PC-3 (cell line): ENCODE results near the gene RPL35. TPM values are rescaled to one million over a fixed set of nuclear protein-coding genes. Genes with fewer than 3 reads are reported as not detected.

Source experiments
- ATAC-seq: fragments of 200-7000 bp; cut with Tn5 transposase; 2 replicates; pipeline ENCODE4 v1.9.1; 2020; ENCODE audit warnings: mild to moderate bottlenecking, moderate library complexity
- BruUV-seq: library from RNA; stranded (reverse); fragments of 400-500 nt; replicated peaks from 2 replicates; lab custom pipeline; 2021; lab: Mats Ljungman, UMichigan
- CTCF ChIA-PET: fragments of 300-600 bp; sonication (Branson Sonifier 250); formaldehyde crosslinking; loops from one replicate; lab custom pipeline; 2022; ENCODE audit warnings: antibody characterized with exemption; lab: Charles Lee
- POLR2A ChIA-PET: fragments of 300-600 bp; sonication (Branson Sonifier 250); formaldehyde crosslinking; loops from one replicate; lab custom pipeline; 2022; ENCODE audit warnings: antibody characterized with exemption; ENCODE audit not compliant: unreplicated experiment; lab: Charles Lee
- DNase-seq: peaks from one replicate; pipeline ENCODE4 v3.0.0-alpha.2; 2015
- H2AFZ ChIP-seq: fragments of 300-600 bp; sonication (generic); 2 replicates; pipeline ENCODE4 v1.6.0; 2016; ENCODE audit warnings: antibody characterized with exemption, low read length
- H3F3A ChIP-seq: fragments of 300-600 bp; sonication (generic); one replicate; pipeline ENCODE4 v1.6.0; 2017; ENCODE audit warnings: antibody characterized with exemption, low read length, control low read depth, mild to moderate bottlenecking; ENCODE audit not compliant: unreplicated experiment
- H3K27ac ChIP-seq: fragments of 300-600 bp; sonication (generic); 2 replicates; pipeline ENCODE4 v1.5.1; 2016; ENCODE audit warnings: mild to moderate bottlenecking, low read length
- H3K27me3 ChIP-seq: fragments of 300-600 bp; sonication (generic); 2 replicates; pipeline ENCODE4 v1.6.1; 2016; ENCODE audit warnings: low read length, mixed read lengths
- H3K36me3 ChIP-seq: fragments of 300-600 bp; sonication (generic); 2 replicates; pipeline ENCODE4 v1.6.1; 2016; ENCODE audit warnings: low read depth, mixed run types, low read length, mixed read lengths
- H3K4me1 ChIP-seq: fragments of 300-600 bp; sonication (generic); 2 replicates; pipeline ENCODE4 v1.5.1; 2016; ENCODE audit warnings: low read length; ENCODE audit not compliant: insufficient read depth
- H3K4me2 ChIP-seq: fragments of 300-600 bp; sonication (generic); 2 replicates; pipeline ENCODE4 v1.6.0; 2016; ENCODE audit warnings: low read length
- H3K4me3 ChIP-seq: fragments of 300-600 bp; sonication (generic); 2 replicates; pipeline ENCODE4 v1.5.1; 2016; ENCODE audit warnings: mild to moderate bottlenecking, low read length, mixed read lengths
- H3K79me2 ChIP-seq: fragments of 300-600 bp; sonication (generic); 2 replicates; pipeline ENCODE4 v1.6.1; 2017; ENCODE audit warnings: low read length, mixed read lengths
- H3K9ac ChIP-seq: fragments of 300-600 bp; sonication (generic); 2 replicates; pipeline ENCODE4 v1.6.0; 2016; ENCODE audit warnings: mild to moderate bottlenecking, low read length
- H3K9me2 ChIP-seq: fragments of 300-600 bp; sonication (generic); replicated peaks from 2 replicates; pipeline ENCODE4 v1.6.1; 2016; ENCODE audit warnings: mixed run types, low read length, mixed read lengths
- H3K9me3 ChIP-seq: fragments of 300-600 bp; sonication (generic); 2 replicates; pipeline ENCODE4 v1.6.1; 2016; ENCODE audit warnings: low read length, mixed read lengths
- H4K20me1 ChIP-seq: fragments of 300-600 bp; sonication (generic); 2 replicates; pipeline ENCODE4 v1.6.1; 2016; ENCODE audit warnings: low read length, mixed read lengths
- EZH2 ChIP-seq: fragments of 300-600 bp; sonication (generic); IDR thresholded peaks from one replicate; pipeline ENCODE4 v1.6.1; 2017; ENCODE audit warnings: antibody characterized with exemption, mild to moderate bottlenecking, low read length; ENCODE audit not compliant: unreplicated experiment
- EZH2phosphoT487 ChIP-seq: fragments of 300-600 bp; sonication (generic); IDR thresholded peaks from 2 replicates; pipeline ENCODE4 v1.6.1; 2018; ENCODE audit warnings: mild to moderate bottlenecking, antibody characterized with exemption, low read length, borderline replicate concordance
- intact Hi-C: fragments of 100-400 bp; cut with micrococcal nuclease; formaldehyde crosslinking; loops from 2 replicates; pipeline ENCODE4 v1.9.0; 2023
- total RNA-seq: library from RNA; depleted of rRNA; stranded (reverse); fragments of >200 nt; gene quantifications from 2 replicates; pipeline ENCODE4 v1.2.3, GENCODE V29; 2014
- TF ChIP-seq, protein P1 (sequence below): fragments of 300-600 bp; sonication (generic); conservative IDR thresholded peaks from 2 replicates; pipeline ENCODE4 v1.5.1; 2017; ENCODE audit warnings: antibody characterized with exemption, low read depth, mild to moderate bottlenecking, low read length

RPL35 gene
- total RNA-seq, 1 experiment from 2014 or later, result 2,242 TPM

DNA sequence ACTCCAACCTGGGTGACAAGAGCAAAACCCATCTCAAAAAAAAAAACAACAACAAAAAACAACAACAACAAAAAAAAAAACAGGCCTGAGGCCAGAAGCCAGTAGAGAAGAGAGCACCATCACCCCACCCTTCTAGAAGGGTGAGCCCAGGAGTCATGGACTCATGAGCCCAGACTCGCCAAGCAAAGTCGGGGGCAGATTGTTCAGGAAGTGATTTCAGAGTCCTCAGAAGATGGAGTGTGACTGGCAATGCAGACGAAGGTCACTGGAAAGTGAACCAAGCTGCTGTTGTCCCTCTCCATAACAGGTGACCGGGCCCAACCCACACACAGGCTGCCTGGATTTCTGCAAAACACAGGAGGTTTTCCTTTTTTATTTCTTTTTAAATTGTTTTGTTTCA lies 17.5 kb downstream of the RPL35 start:
- Histone ChIP-seq H3K36me3 (no peaks in the 10 kb centered on the region), H3K9me3 (no peaks in the 10 kb centered on the region), H4K20me1 (no peaks in the 10 kb centered on the region), H3K4me1 (no peaks in the 10 kb centered on the region), H3K27me3 (no peaks in the 10 kb centered on the region), H3K4me2 (no peak overlapping the region), H3K4me3 (no peak overlapping the region), H3F3A (no peaks in the 10 kb centered on the region), H3K79me2 (no peaks in the 10 kb centered on the region), H3K27ac (no peak overlapping the region), H3K9ac (no peak overlapping the region), H2AFZ (no peak overlapping the region), H3K9me2 (no peaks in the 10 kb centered on the region)
- no peak for DNase-seq
- ChIA-PET CTCF (no interaction called here), POLR2A (no interaction called here)
- no peak for TF ChIP-seq EZH2phosphoT487
- TF ChIP-seq EZH2, result no peak
- TF ChIP-seq, protein P1, sequence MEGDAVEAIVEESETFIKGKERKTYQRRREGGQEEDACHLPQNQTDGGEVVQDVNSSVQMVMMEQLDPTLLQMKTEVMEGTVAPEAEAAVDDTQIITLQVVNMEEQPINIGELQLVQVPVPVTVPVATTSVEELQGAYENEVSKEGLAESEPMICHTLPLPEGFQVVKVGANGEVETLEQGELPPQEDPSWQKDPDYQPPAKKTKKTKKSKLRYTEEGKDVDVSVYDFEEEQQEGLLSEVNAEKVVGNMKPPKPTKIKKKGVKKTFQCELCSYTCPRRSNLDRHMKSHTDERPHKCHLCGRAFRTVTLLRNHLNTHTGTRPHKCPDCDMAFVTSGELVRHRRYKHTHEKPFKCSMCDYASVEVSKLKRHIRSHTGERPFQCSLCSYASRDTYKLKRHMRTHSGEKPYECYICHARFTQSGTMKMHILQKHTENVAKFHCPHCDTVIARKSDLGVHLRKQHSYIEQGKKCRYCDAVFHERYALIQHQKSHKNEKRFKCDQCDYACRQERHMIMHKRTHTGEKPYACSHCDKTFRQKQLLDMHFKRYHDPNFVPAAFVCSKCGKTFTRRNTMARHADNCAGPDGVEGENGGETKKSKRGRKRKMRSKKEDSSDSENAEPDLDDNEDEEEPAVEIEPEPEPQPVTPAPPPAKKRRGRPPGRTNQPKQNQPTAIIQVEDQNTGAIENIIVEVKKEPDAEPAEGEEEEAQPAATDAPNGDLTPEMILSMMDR, result no peak
- no peak for ATAC-seq
- BruUV-seq, result no TSS peak
- intact Hi-C loops, result no loop called here

DNA sequence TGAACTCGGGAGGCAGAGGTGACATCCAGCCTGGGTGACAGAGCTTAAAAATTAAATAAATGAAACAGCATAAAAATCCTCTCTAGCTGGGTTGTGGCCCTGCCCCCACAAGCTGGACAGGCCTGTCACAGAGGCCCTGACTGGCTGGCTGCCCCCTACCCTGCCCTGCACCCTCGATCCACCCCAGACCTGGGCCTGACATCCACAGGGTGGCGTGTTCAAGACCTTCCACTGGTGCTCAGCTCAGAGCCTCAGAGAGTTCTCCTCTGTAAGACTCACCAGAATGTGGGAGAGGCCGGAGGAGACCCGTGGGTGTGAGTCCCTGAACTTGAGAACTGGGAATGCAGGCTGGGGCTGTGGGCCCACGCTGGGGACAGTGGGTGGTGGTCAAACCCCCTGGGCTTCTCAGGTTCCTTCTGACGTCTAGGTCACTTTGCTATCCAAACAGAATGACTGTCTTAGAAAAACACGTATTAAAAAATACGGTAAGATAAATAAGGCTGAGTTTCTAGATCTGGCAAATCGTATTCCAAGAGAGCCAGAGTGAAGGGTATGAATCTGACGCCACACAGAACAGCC lies 18.2 kb downstream of the RPL35 start:
- no peak overlapping the region for H3K4me3 ChIP-seq
- no peak overlapping the region for H3K9ac ChIP-seq
- TF ChIP-seq EZH2 (no peak), EZH2phosphoT487 (no peak)
- TF ChIP-seq, protein P1, result no peak
- no peaks in the 10 kb centered on the region for H3K27me3 ChIP-seq
- ATAC-seq (no peak), DNase-seq (no peak)
- no peaks in the 10 kb centered on the region for H3K9me3 ChIP-seq
- no peak overlapping the region for H3K27ac ChIP-seq
- intact Hi-C loops, result no loop called here
- no TSS peak for BruUV-seq
- no peaks in the 10 kb centered on the region for H3K4me1 ChIP-seq
- no peak overlapping the region for H3K4me2 ChIP-seq
- H3K79me2 ChIP-seq, result no peaks in the 10 kb centered on the region
- no peaks in the 10 kb centered on the region for H3K9me2 ChIP-seq
- H2AFZ ChIP-seq, result no peak overlapping the region
- no peaks in the 10 kb centered on the region for H4K20me1 ChIP-seq
- H3K36me3 ChIP-seq, result no peaks in the 10 kb centered on the region
- ChIA-PET CTCF (no interaction called here), POLR2A (no interaction called here)
- H3F3A ChIP-seq, result no peaks in the 10 kb centered on the region

DNA sequence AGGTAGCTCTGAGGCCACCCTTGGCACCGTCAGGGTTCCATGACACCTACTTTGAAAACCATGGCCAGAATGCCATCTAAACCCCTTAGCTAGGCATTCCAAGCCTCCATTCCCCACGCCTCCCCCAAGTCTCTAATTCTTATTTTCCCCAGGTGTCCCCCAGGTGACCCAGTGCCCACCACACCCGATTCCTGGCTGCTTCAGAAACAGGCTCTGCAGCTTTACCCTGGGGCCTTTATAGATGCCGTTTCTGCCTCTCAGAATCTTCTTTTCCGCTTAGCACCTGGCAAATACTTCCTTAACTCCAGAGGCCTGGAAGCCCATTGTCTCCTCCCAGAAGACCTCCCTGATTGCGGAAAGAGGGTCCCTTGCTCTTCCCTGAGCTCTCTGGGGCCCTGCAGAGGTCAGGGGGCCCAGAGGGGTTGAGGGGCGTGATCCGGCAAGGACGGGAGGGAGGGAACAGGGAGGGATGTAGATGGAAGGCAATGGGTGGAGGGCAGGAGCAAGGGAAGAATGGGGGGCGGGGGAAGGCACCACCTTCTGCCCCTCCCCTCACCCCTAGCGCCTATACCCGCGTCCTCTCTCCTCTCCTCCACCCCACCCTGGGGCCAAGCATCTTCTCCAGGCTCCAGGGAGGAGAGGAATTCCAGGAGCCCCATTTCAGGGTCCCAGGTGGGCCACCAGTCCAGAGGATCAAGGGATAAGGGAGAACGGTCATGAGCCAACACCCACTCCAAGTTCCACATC lies 20.5 kb downstream of the RPL35 start:
- Histone ChIP-seq H4K20me1 (no peaks in the 10 kb centered on the region), H3K9me3 (no peaks in the 10 kb centered on the region), H3K27me3 (no peaks in the 10 kb centered on the region), H2AFZ (no peak overlapping the region), H3F3A (no peaks in the 10 kb centered on the region), H3K9me2 (no peaks in the 10 kb centered on the region), H3K36me3 (no peaks in the 10 kb centered on the region), H3K4me3 (no peak overlapping the region), H3K4me2 (no peak overlapping the region), H3K79me2 (no peaks in the 10 kb centered on the region), H3K27ac (no peak overlapping the region), H3K9ac (no peak overlapping the region), H3K4me1 (no peaks in the 10 kb centered on the region)
- no peak for TF ChIP-seq EZH2phosphoT487
- TF ChIP-seq, protein P1, result no peak
- no peak for TF ChIP-seq EZH2
- intact Hi-C loops, result no loop called here
- CTCF ChIA-PET, result no interaction called here
- POLR2A ChIA-PET, result interaction anchor here (0.7 kb wide), 1 partner anchor 21 kb away, joined by 6 read pairs; no protein-coding TSS in a partner anchor
- DNase-seq (no peak), ATAC-seq (no peak)
- BruUV-seq, result no TSS peak
